GM11168 (cell line): ENCODE measurements around the gene KMT2A.
"Not testable (repeated sequence)": the region's sequence is repeated elsewhere in the genome, so short reads cannot be mapped to it uniquely, and the experiment has no call there.

Experiments
- in situ Hi-C: fragments of 300-500 bp; cut with MboI; formaldehyde crosslinking; loops from one replicate; pipeline ENCODE4 v1.12.0; 2022; ENCODE audit warnings: low sequenced_read_pairs; ENCODE audit not compliant: unreplicated experiment

KMT2A gene

GRCh38 chr11:118531597-118532084, 95.3 kb downstream of the KMT2A start:
- in situ Hi-C loops: no loop called here

DNA sequence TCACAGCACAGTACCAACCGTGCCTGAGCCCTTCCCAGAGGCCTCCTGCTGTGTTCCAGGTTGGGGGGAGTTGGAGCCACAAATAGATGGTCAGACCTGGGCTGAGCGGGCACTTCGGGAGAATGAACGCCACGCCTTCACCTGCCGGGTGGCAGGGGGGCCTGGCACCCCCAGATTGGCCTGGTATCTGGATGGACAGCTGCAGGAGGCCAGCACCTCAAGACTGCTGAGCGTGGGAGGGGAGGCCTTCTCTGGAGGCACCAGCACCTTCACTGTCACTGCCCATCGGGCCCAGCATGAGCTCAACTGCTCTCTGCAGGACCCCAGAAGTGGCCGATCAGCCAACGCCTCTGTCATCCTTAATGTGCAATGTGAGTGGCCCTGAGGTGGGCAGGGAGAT, 95.8 kb downstream of the KMT2A start:
- in situ Hi-C loops: no loop called here

DNA sequence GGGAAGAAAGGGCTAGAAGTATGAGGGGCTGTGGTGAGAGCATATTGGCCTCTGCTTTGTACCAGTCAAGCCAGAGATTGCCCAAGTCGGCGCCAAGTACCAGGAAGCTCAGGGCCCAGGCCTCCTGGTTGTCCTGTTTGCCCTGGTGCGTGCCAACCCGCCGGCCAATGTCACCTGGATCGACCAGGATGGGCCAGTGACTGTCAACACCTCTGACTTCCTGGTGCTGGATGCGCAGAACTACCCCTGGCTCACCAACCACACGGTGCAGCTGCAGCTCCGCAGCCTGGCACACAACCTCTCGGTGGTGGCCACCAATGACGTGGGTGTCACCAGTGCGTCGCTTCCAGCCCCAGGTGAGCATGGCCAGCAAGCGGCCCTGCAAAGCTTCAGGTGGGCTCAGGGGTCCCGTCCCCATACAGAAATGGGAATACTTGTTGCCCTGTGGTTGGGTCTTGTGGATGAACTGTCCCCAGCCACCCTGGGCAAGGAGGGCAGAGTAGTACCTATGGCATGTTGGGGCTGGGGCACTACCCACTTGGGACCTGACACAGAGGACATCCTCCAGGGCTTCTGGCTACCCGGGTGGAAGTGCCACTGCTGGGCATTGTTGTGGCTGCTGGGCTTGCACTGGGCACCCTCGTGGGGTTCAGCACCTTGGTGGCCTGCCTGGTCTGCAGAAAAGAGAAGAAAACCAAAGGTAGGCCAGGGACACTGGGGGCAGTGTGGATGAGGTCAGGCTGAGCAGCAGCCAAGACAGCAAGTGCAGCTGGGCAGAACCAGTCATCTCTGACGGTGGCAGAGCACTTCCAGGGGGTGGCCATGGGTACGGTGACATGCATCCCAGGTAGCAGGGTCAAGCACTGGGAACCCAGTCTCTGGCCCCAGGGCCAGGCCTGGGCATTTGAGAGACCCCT, 96.8 kb downstream of the KMT2A start:
- in situ Hi-C loops: no loop called here

GRCh38 chr11:118533769-118534729, 97.8 kb downstream of the KMT2A start:
- in situ Hi-C loops: no loop called here

- in situ Hi-C loops: no loop called here
Measured at GRCh38 chr11:118535261-118535660, 99.0 kb downstream of the KMT2A start.

- in situ Hi-C loops: no loop called here
Measured at GRCh38 chr11:118536726-118537125, 100.4 kb downstream of the KMT2A start.

DNA sequence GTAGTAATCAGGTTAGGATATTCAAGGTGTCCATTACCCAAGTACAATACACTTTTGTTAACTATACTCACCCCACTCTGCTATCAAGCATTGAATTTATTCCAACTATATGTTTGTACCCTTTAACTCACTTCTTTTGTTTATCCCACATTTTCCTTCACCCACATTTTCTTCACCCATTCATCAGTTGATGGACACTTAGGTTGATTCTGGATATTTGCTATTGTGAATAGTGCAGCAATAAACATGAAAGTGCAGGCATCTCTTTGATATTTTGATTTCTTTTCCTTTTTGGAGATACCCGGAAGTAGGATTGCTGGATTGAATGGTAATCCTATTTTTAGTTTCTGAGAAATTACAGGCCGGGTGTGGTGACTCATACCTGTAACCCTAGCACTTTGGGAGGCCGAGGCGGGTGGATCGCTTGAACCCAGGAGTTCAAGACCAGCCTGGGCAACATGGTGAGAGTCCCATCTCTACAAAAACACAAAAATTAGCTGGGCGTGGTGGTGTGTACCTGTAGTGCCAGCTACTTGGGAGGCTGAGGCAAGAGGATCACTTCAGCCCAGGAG, 101.2 kb downstream of the KMT2A start:
- in situ Hi-C loops: no loop called here

GRCh38 chr11:118544010-118544646, 107.8 kb downstream of the KMT2A start:
- in situ Hi-C loops: no loop called here

DNA sequence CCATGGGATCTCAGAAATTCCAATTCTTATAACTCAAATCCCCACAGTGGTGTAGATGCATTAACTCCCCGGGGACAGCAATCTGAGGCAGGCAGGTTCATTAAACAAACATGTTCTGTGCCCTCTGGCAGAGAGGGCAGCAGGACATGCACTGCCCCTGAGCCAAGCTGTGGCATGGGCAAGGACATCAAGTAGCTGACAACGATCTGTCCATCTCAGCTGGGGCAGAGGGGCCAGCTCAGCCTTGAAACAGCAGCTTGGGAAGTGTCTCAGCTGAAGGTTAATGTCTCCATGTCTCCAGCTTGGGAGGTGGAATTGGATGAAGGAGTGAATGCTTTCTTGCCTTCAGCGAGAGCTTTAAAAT, 108.3 kb downstream of the KMT2A start:
- in situ Hi-C loops: no loop called here

DNA sequence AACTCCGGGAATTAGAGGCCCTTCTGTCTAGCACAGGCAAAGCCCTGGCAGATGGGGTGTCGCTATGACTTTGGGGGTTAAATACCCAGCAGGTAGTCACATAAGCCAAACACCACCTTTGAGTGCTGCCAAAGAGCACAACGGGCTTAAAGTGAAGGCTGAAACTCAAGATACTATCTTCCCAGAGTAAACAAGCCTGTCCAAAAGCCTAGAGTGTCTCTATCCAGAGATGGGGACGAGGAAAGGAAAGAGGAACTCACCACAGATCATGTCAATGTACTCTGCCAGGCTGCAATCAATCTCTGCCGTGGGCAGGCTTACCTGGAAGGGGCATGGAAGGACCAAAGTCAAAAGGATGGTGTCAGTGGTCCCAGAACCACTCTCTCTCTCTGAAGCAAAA, 109.2 kb downstream of the KMT2A start:
- in situ Hi-C loops: no loop called here

DNA sequence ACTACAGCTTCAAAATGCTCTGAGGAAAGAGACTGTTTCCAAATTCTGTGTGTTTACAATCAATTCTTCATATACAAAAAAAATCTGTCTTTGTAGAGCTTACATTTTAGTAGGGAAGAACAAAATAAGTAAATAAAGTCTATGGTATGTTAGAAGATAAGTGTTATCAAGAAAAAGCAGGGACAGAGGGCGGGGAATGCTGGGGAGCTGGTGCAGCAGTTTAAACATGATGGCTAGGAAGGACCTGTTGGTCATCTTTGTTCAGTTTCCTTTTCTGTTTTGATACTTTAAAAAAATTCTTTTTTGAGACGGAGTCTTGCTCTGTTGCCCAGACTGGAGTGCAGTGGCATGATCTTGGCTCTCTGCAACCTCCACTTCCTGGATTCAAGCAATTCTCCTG, 110.8 kb downstream of the KMT2A start:
- in situ Hi-C loops: no loop called here

- in situ Hi-C loops: no loop called here
Measured at GRCh38 chr11:118552341-118552740, 116.0 kb downstream of the KMT2A start.

DNA sequence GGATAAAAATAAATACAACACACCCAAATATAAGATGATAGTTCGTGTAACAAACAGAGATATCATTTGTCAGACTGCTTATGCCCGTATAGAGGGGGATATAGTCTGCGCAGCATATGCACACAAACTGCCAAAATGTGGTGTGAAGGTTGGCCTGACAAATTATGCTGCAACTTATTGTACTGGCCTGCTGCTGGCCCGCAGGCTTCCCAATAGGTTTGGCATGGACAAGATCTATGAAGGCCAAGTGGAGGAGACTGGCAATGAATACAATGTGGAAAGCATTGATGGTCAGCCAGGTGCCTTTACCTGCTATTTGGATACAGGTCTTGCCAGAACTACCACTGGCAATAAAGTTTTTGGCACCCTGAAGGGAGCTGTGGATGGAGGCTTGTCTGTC, 124.5 kb downstream of the KMT2A start:
- in situ Hi-C loops: loop anchor here (10.0 kb wide), 1 partner anchor 56 kb away; no protein-coding TSS in a partner anchor

- in situ Hi-C loops: loop anchor here (10.0 kb wide), 1 partner anchor 60 kb away; no protein-coding TSS in a partner anchor
Measured at GRCh38 chr11:118565051-118565450, 128.8 kb downstream of the KMT2A start.

- in situ Hi-C loops: loop anchor here (10.0 kb wide), 1 partner anchor 65 kb away; no protein-coding TSS in a partner anchor
Measured at GRCh38 chr11:118569670-118570069, 133.4 kb downstream of the KMT2A start.

DNA sequence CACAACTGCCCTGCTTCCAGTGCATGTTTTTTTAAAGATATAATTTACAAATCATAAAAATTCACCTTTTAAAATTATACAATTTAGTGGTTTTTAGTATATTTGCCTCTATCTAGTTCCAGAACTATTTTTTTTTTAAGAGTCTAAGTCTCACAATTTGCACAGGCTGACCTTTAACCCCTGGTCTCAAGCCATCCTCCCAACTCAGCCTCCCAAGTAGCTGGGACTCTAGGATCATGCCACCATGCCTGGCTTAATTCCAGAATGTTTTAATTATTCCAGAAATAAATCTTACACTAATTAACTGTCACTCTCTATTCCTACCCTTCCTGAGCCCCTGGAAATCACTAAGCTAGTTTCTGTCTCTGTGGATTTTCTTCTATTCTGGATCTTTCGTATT, 134.5 kb downstream of the KMT2A start:
- in situ Hi-C loops: no loop called here

DNA sequence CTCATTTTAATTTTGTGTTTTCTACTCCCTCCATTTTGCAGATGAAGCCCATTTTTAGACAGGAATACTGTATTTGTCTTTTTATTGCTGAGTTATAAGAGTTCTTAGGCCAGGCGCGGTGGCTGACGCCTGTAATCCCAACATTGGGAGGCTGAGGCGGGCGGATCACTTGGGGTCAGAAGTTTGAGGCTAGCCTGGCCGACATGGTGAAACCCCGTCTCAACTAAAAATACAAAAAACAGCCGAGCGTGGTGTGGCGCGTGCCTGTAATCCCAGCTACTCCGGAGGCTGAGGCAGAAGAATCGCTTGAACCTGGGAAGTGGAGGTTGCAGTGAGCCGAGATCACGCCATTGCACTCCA, 135.4 kb downstream of the KMT2A start:
- in situ Hi-C loops: not testable (repeated sequence)

GRCh38 chr11:118572061-118572980, 136.0 kb downstream of the KMT2A start, which contains the start of gene ARCN1:
TSS of gene ARCN1 (plus strand) at chr11:118572409. CDS start at chr11:118572548, 139 bp downstream.
- in situ Hi-C loops: no loop called here
